HG03159 (cell line): ENCODE measurements around the gene SAMHD1.
"Not testable (repeated sequence)": the region's sequence is repeated elsewhere in the genome, so short reads cannot be mapped to it uniquely, and the experiment has no call there.

Source experiments
- ATAC-seq: cut with Tn5 transposase; IDR thresholded peaks from one replicate; pipeline ENCODE4 v1.9.1; 2021; ENCODE audit warnings: mild to moderate bottlenecking, moderate library complexity; ENCODE audit not compliant: unreplicated experiment

SAMHD1 gene

GRCh38 chr20:36875702-36876472 is 75.6 kb downstream of the SAMHD1 start, which contains the start of gene TLDC2:
TLDC2 (plus strand) TSS chr20:36876138; CDS start chr20:36876175, 37 bp downstream.
- no peak for ATAC-seq

GRCh38 chr20:36875093-36875492 is 76.4 kb downstream of the SAMHD1 start:
- ATAC-seq: not testable (repeated sequence)

- no peak for ATAC-seq
Observed at GRCh38 chr20:36873498-36874189, 77.9 kb downstream of the SAMHD1 start.

- no peak for ATAC-seq
Observed at GRCh38 chr20:36872852-36873251, 78.7 kb downstream of the SAMHD1 start.

GRCh38 chr20:36871640-36872570 is 79.6 kb downstream of the SAMHD1 start:
- ATAC-seq: no peak

- ATAC-seq: no peak
Observed at GRCh38 chr20:36866681-36867495, 84.6 kb downstream of the SAMHD1 start.

GRCh38 chr20:36866164-36866563 is 85.3 kb downstream of the SAMHD1 start:
- no peak for ATAC-seq

GRCh38 chr20:36865861-36866149 is 85.7 kb downstream of the SAMHD1 start:
- ATAC-seq: no peak

- ATAC-seq: no peak
Observed at GRCh38 chr20:36865076-36865860, 86.2 kb downstream of the SAMHD1 start.

GRCh38 chr20:36862857-36863668 is 88.4 kb downstream of the SAMHD1 start:
- peak; percentile 48 for ATAC-seq

GRCh38 chr20:36861875-36862801 is 89.4 kb downstream of the SAMHD1 start:
- ATAC-seq: no peak

- ATAC-seq: no peak
Observed at GRCh38 chr20:36861625-36861874, 90.0 kb downstream of the SAMHD1 start.

GRCh38 chr20:36860811-36861624 is 90.5 kb downstream of the SAMHD1 start:
- no peak for ATAC-seq

- ATAC-seq: no peak
Observed at GRCh38 chr20:36860339-36860738, 91.2 kb downstream of the SAMHD1 start.

- no peak for ATAC-seq
Observed at GRCh38 chr20:36859700-36860330, 91.7 kb downstream of the SAMHD1 start.

- ATAC-seq: no peak
Observed at GRCh38 chr20:36859282-36859555, 92.3 kb downstream of the SAMHD1 start.
